Cardiac muscle cell (in vitro differentiated cells and primary cell): ENCODE results near the gene ZNF341. TPM values are rescaled to one million over a fixed set of nuclear protein-coding genes. Genes with fewer than 3 reads are reported as not detected.

Experiments used
- DNase-seq, 2 donors: peaks; one replicate each; pipeline versions ENCODE4 v3.0.0 to v3.0.0-alpha.2; 2010 to 2017; ENCODE audit warnings: low read depth in 1 of 2, low spot score in 1 of 2
- H3K27ac ChIP-seq: fragments of 200-600 bp; sonication (generic); 2 replicates; pipeline ENCODE4 v1.5.1; 2016
- H3K27me3 ChIP-seq: fragments of 200-600 bp; sonication (generic); 2 replicates; pipeline ENCODE4 v1.6.0; 2016; ENCODE audit warnings: control low read depth
- H3K36me3 ChIP-seq: fragments of 200-600 bp; sonication (generic); 2 replicates; pipeline ENCODE4 v1.5.1; 2016; ENCODE audit warnings: control low read depth
- H3K4me1 ChIP-seq: fragments of 200-600 bp; sonication (generic); 2 replicates; pipeline ENCODE4 v1.8.1; 2017; ENCODE audit warnings: low read depth, mild to moderate bottlenecking, mixed run types
- H3K4me3 ChIP-seq: fragments of 200-600 bp; sonication (generic); 2 replicates; pipeline ENCODE4 v1.5.1; 2016; ENCODE audit warnings: mild to moderate bottlenecking
- H3K9me3 ChIP-seq: fragments of 200-600 bp; sonication (generic); 2 replicates; pipeline ENCODE4 v1.5.1; 2017; ENCODE audit warnings: low read depth, mild to moderate bottlenecking, control low read depth
- CTCF ChIP-seq: IDR thresholded peaks from 2 replicates; pipeline ENCODE4 v1.5.1; 2012; ENCODE audit warnings: low read depth, mild to moderate bottlenecking, low read length
- polyA plus RNA-seq: library from polyadenylated mRNA; unstranded; fragments of >200 nt; fragmentation: Nextera tagmentation; extraction: Ambion mirVana; gene quantifications from 2 replicates; pipeline ENCODE4 v1.2.1, GENCODE V29; 2016
- total RNA-seq: library from RNA; depleted of rRNA; stranded (reverse); fragments of >200 nt; gene quantifications from 2 replicates; pipeline ENCODE4 v1.2.3, GENCODE V29; 2016

ZNF341 gene
- total and polyA plus RNA-seq, 2 experiments from 2014 or later = 2.7 to 3.1 TPM

GRCh38 chr20:33740189-33740588, 8.4 kb downstream of the ZNF341 start:
- TF ChIP-seq CTCF = no peak
- Histone ChIP-seq H3K9me3 (no peaks in the 10 kb centered on the region), H3K36me3 (no peaks in the 10 kb centered on the region), H3K4me1 (no peaks in the 10 kb centered on the region), H3K27ac (no peak overlapping the region), H3K4me3 (no peak overlapping the region), H3K27me3 (no peaks in the 10 kb centered on the region)
- no peak for DNase-seq

DNA sequence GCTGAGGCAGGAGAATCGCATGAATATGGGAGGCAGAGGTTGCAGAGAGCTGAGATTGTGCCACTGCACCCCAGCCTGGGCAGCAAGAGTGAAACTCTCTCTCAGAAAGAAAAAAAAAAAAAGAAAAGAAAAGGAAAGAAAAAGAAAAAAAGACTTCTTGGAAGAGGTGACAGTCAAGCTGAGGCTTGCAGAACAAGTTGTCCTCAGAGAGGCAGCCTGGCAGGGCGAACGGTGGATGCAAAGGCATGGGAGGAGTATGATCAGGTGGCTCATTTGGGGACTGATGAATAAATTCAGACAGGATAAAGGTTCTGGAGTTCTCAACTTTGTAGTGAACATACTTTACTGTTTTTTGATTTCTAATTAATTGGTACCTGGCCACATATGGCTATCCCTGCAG, 12.4 kb downstream of the ZNF341 start:
- TF ChIP-seq CTCF = no peak
- no peaks in the 10 kb centered on the region for H3K36me3 ChIP-seq
- H3K4me1 ChIP-seq = no peaks in the 10 kb centered on the region
- no peak for DNase-seq
- no peak overlapping the region for H3K27ac ChIP-seq
- H3K27me3 ChIP-seq = no peaks in the 10 kb centered on the region
- no peaks in the 10 kb centered on the region for H3K9me3 ChIP-seq
- no peak overlapping the region for H3K4me3 ChIP-seq

DNA sequence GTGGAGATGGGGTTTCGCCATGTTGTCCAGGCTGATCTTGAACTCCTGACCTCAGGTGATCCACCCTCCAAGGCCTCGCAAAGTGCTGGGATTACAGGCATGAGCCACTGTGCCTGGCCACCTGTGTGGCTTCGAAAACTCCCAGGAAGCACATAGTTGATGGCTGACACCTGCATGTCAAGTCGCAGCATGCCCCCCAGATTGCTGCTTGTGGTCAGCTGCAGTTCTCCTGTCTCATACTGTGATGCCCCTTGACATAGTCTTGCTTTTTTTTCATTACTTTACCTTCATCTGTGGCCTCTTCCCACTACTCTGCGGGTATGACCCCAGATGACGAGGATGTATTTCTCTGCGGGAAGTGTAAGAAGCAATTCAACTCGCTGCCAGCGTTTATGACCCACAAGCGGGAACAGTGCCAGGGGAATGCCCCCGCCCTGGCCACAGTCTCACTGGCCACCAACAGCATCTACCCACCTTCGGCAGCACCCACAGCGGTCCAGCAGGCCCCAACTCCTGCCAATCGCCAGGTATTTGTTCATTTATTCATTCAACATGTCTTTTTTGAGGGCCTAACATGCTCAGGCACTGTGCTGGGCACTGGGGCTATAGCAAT, 13.1 kb downstream of the ZNF341 start:
- Histone ChIP-seq H3K9me3 (no peaks in the 10 kb centered on the region), H3K36me3 (no peaks in the 10 kb centered on the region), H3K4me1 (no peaks in the 10 kb centered on the region), H3K4me3 (no peak overlapping the region), H3K27me3 (no peaks in the 10 kb centered on the region), H3K27ac (no peak overlapping the region)
- no peak for DNase-seq
- no peak for TF ChIP-seq CTCF

DNA sequence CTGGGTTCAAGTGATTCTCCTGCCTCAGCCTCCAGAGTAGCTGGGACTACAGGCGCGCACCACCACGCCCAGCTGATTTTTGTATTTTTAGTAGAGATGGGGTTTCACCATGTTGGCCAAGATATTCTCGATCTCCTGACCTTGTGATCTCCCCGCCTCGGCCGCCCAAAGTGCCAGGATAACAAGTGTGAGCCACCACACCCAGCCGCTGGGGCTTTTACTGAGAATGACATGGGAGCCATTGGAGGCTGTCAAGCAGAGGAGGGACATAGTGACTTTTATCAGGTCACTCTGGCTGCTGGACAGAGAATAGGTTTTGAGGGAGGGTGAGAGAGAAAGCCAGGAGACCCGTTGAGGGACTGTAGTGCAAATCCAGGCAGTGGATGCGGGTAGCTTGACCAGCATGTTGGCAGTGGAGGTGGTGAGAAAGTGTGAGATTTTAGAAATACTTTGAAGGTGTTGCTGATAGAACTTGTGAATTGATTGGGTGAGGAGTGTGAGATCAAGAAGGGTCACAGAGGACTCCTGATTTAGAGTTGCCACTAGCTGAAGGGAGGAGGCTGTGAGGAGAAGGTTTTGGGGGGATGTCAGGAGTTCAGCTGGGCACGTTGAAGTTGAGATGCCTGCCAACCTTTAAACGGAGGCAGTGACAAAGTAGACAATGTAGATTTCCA, 14.7 kb downstream of the ZNF341 start:
- Histone ChIP-seq H3K27ac (no peak overlapping the region), H3K9me3 (no peaks in the 10 kb centered on the region), H3K36me3 (no peaks in the 10 kb centered on the region), H3K4me3 (no peak overlapping the region), H3K27me3 (no peaks in the 10 kb centered on the region), H3K4me1 (no peaks in the 10 kb centered on the region)
- TF ChIP-seq CTCF = no peak
- DNase-seq = no peak

DNA sequence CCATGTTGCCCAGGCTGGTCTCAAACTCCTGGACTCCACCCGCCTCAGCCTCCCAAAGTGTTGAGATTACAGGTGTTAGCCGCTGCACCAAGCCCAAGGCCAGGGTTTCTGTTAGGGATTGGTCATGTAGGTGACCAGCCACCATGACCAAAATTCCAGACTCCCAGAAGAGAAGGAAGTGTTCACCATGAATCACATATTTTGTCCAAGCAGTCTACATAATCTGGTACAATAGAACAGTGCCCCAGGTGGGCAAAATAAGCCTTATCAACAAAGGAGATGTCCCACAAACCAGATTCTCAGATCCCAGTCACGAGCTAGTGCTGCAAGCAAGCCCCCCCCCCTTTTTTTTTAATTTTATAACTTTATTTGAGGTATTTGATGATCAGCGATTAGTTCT, 20.0 kb downstream of the ZNF341 start:
- Histone ChIP-seq H3K4me1 (no peaks in the 10 kb centered on the region), H3K4me3 (no peak overlapping the region), H3K9me3 (no peaks in the 10 kb centered on the region), H3K27me3 (no peaks in the 10 kb centered on the region), H3K27ac (no peak overlapping the region), H3K36me3 (no peaks in the 10 kb centered on the region)
- no peak for TF ChIP-seq CTCF
- DNase-seq = no peak
